Stimulated activated CD8-positive, alpha-beta memory T cell treated with anti-CD3 and anti-CD28 coated beads, Interleukin-2, amount 100 ng/mL, for 1 hour (primary cell): ENCODE measurements around the gene PDPK1.

Experiments used
- DNase-seq, 2 donors: peaks; one replicate each; pipeline ENCODE4 v3.0.0-alpha.2; 2020; ENCODE audit warnings: low read depth in 2 of 2

PDPK1 gene

GRCh38 chr16:2507052-2507659 lies 30.7 kb upstream of the PDPK1 start:
- DNase-seq = no peak

- no peak for DNase-seq
These were observed 30.2 kb upstream of the PDPK1 start for GRCh38 chr16:2507665-2508064.

- DNase-seq = no peak
These were observed 29.0 kb upstream of the PDPK1 start for GRCh38 chr16:2508722-2509400.

DNA sequence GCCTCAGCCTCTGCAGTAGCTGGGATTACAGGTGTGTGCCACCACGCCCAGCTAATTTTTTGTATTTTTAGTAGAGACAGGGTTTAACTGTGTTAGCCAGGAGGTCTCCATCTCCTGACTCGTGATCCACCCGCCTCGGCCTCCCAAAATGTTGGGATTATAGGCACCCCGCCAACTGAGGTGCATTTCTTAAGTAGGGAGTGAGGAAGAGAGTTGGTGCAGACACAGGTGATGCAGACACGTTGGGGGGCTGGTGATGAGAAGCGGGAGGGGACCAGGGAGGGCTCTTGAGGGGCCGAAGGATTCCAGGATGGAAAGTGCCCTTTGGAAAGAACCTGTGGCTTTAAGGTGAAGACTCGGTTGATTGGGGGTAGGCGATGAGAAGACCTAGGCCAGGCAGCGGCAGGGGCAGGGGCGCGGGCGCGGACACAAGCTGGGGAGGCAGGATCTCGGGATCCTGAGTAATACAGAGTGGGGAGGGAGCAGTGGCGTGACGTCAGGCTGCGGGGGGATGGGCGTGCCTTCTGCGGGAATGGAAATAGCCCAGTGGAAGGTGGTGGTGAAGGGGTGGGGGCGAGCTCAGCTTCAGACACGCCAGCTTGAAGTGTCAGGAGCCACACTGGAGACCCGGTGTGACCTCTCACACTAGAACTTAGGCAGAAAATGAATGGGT lies 26.6 kb upstream of the PDPK1 start:
- no peak for DNase-seq

GRCh38 chr16:2511996-2512734 lies 25.7 kb upstream of the PDPK1 start:
- no peak for DNase-seq

DNA sequence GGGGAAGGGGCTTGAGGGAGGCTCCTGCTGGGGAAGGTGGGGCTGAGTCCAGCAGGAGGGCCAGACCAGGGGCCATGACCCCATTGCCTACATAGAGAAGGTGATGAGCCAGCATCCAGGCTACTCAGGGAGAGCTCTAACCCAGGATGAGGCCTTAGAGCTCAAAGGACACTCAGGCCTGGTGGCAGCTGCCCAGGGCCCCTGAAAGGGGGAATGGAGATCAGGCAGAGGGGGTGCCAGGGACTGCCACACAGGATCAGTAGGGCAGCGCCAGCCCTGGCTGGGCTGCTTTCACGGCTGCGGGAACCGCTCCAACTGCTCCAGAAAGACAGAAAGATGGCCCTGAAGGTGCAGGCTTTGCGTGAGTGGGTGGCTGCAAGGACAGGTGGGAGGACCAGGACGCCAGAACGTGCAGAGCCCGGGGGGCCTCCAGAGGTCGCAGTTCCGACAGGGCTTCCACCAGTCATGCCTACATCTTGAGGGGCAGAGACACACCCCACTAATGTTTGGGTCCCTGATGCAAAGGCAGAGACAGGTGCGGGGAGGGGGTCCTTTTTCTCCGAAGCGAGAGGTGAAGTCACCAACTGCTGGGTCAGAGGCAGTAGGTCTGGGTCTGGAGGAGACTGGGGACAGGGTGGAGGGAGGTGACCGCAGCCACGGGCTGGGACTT lies 25.0 kb upstream of the PDPK1 start:
- no peak for DNase-seq

- peak; percentile 86 to 87 for DNase-seq
These were observed 24.2 kb upstream of the PDPK1 start, which contains the start of gene ATP6V0C for GRCh38 chr16:2513405-2514332. ATP6V0C (plus strand) TSS chr16:2513952; CDS start chr16:2514104, 152 bp downstream.

- no peak for DNase-seq
These were observed 23.3 kb upstream of the PDPK1 start for GRCh38 chr16:2514333-2515179.

- no peak for DNase-seq
These were observed 22.5 kb upstream of the PDPK1 start for GRCh38 chr16:2515180-2515851.

GRCh38 chr16:2516391-2517240 lies 21.2 kb upstream of the PDPK1 start:
- DNase-seq = no peak

DNA sequence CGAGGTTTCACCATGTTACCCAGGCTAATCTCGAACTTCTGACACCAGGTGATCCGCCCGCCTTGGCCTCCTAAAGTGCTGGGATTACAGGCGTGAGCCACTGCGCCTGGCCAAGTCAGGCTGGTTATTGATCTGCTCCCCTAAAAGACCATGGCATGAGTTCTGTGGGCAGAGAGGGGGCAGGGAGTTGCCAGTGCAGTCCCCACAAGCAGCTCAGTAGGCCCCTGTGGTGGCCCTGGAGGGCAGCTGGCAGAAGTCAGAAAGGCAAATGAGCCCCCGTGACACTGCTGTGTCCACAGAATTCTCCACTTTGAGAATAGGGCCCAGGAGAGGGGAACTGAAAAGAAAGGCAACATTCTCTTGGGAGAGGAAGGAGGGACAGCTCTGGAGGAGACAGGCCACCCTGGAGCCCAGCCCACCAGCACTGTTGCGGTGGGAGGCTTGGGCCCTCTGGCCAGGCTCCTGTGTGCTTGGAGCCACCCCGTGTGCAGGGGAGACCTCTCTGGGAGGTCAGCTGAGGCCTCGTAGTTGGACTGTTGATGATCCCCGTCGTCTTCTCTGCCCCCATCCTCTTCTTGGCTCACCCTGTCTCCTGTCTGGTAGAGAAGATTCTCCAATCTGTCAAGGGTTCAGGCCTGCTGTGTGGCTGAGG lies 19.7 kb upstream of the PDPK1 start:
- no peak for DNase-seq

GRCh38 chr16:2518823-2519710 lies 18.8 kb upstream of the PDPK1 start:
- DNase-seq = no peak

DNA sequence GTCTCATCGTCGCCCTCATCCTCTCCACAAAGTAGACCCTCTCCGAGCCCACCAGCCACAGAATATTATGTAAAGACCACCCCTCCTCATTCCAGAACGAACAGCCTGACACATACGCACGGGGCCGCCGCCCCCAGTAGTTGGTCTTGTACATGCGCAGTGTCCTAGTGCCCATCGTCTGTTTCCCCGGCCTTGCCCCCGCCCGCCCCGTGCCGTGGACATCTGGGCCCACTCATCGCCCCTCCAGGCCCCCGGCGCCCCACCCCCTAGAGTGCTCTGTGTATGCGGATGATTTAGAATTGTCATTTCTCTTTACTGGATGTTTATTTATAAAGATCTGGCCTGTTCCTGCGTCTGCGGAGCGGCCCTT lies 18.1 kb upstream of the PDPK1 start:
- DNase-seq = no peak

- peak; percentile 77 to 79 for DNase-seq
These were observed 17.6 kb upstream of the PDPK1 start, which contains the start of gene AMDHD2 for GRCh38 chr16:2520097-2520783. AMDHD2 (plus strand) TSS chr16:2520371; CDS start chr16:2520459, 88 bp downstream.

DNA sequence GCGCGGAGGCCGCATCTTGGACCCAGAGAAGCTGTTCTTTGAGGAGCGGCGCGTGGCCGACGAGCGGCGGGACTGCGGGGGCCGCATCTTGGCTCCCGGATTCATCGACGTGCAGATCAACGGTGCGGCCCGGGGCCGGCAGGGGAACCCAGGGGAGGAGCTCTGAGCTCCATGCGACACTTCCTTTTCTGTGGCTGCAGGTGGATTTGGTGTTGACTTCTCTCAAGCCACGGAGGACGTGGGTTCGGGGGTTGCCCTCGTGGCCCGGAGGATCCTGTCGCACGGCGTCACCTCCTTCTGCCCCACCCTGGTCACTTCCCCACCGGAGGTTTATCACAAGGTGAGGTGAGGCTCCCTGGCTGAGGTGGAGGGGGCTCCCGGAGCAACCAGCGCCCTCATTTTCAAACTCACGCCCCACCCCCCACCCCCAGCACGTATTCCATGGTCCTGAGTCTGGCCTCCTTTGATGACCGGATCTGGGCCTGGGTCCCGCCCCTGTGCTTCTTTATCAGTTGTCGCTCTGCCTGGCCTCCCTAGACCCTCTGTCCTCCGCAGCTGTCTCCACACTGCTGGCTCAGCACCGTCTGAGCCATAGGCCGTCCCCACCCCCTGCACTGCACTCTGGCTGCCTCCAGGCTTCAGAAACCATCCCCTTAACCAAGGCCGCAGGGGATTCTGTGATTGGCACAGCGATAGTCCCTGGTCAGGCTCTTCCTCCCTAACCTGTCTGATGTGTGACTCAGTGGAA lies 16.9 kb upstream of the PDPK1 start:
- DNase-seq = no peak
